Smooth muscle cell (in vitro differentiated cells): ENCODE measurements around the gene OPALIN. TPM values are rescaled to one million over a fixed set of nuclear protein-coding genes. Genes with fewer than 3 reads are reported as not detected.

Experiments used
- DNase-seq: peaks from one replicate; lab custom pipeline; 2025; ENCODE audit not compliant: unreplicated experiment; lab: John Stamatoyannopoulos, UW
- H2AFZ ChIP-seq: fragments of 200-600 bp; sonication (generic); 2 replicates; pipeline ENCODE4 v1.6.0; 2016; ENCODE audit warnings: antibody characterized with exemption, low read depth, mild to moderate bottlenecking
- H3F3A ChIP-seq: fragments of 200-600 bp; sonication (generic); 2 replicates; pipeline ENCODE4 v1.6.0; 2017; ENCODE audit warnings: antibody characterized with exemption, low read depth
- H3K27ac ChIP-seq: fragments of 200-600 bp; sonication (generic); 2 replicates; pipeline ENCODE4 v1.5.1; 2016; ENCODE audit warnings: low read depth, mild to moderate bottlenecking
- H3K27me3 ChIP-seq: fragments of 200-600 bp; sonication (generic); 2 replicates; pipeline ENCODE4 v1.6.1; 2016; ENCODE audit warnings: low read depth, mild to moderate bottlenecking
- H3K36me3 ChIP-seq: fragments of 200-600 bp; sonication (generic); 2 replicates; pipeline ENCODE4 v1.5.1; 2016; ENCODE audit warnings: low read depth
- H3K4me1 ChIP-seq: fragments of 200-600 bp; sonication (generic); 2 replicates; pipeline ENCODE4 v1.5.1; 2016; ENCODE audit warnings: low read depth
- H3K4me2 ChIP-seq: fragments of 200-600 bp; sonication (generic); 2 replicates; pipeline ENCODE4 v1.6.0; 2016; ENCODE audit warnings: mild to moderate bottlenecking
- H3K4me3 ChIP-seq: fragments of 200-600 bp; sonication (generic); 2 replicates; pipeline ENCODE4 v1.5.1; 2016; ENCODE audit warnings: mild to moderate bottlenecking
- H3K79me2 ChIP-seq: fragments of 200-600 bp; sonication (generic); 2 replicates; pipeline ENCODE4 v1.6.0; 2016; ENCODE audit warnings: low read depth, mild to moderate bottlenecking
- H3K9ac ChIP-seq: fragments of 200-600 bp; sonication (generic); 2 replicates; pipeline ENCODE4 v1.6.0; 2016; ENCODE audit warnings: low read depth
- H3K9me3 ChIP-seq: fragments of 200-600 bp; sonication (generic); replicated peaks from 2 replicates; pipeline ENCODE4 v1.5.1; 2016; ENCODE audit warnings: low read depth
- H4K20me1 ChIP-seq: fragments of 200-600 bp; sonication (generic); 2 replicates; pipeline ENCODE4 v1.6.0; 2016; ENCODE audit warnings: low read depth
- CTCF ChIP-seq: fragments of 200-600 bp; sonication (generic); IDR thresholded peaks from 2 replicates; pipeline ENCODE4 v1.5.1; 2017; ENCODE audit warnings: borderline replicate concordance, mild to moderate bottlenecking, antibody characterized with exemption; ENCODE audit not compliant: insufficient read depth, poor library complexity, severe bottlenecking
- WGBS: methylation state at CpG from one replicate; pipeline ENCODE4 v1.1.7; 2016; ENCODE audit warnings: low lambda C conversion rate; 5-methylcytosine and 5-hydroxymethylcytosine counted together
- polyA plus RNA-seq: library from polyadenylated mRNA; unstranded; fragments of >200 nt; fragmentation: Nextera tagmentation; extraction: Ambion mirVana; gene quantifications from 2 replicates; pipeline ENCODE4 v1.2.1, GENCODE V29; 2016
- total RNA-seq: library from RNA; depleted of rRNA; stranded (reverse); fragments of >200 nt; gene quantifications from 2 replicates; pipeline ENCODE4 v1.2.3, GENCODE V29; 2014

Gene OPALIN
- total and polyA plus RNA-seq, 2 experiments from 2014 or later: not detected

GRCh38 chr10:96325719-96326373, 33.0 kb downstream of the OPALIN start:
- no peaks in the 10 kb centered on the region for H3F3A ChIP-seq
- TF ChIP-seq CTCF: no peak
- peaks cover 9% of the 10 kb centered on the region for H3K27me3 ChIP-seq
- no peaks in the 10 kb centered on the region for H3K36me3 ChIP-seq
- no peak for DNase-seq
- 85% methylated on average over 4 of the region's 4 CpGs for WGBS
- no peak overlapping the region for H3K27ac ChIP-seq
- no peak overlapping the region for H3K4me2 ChIP-seq
- H4K20me1 ChIP-seq: no peaks in the 10 kb centered on the region
- no peaks in the 10 kb centered on the region for H3K4me1 ChIP-seq
- H3K9me3 ChIP-seq: no peaks in the 10 kb centered on the region
- H3K4me3 ChIP-seq: no peak overlapping the region
- H3K79me2 ChIP-seq: no peaks in the 10 kb centered on the region
- no peak overlapping the region for H2AFZ ChIP-seq
- no peak overlapping the region for H3K9ac ChIP-seq

- H3K9me3 ChIP-seq: no peaks in the 10 kb centered on the region
- H3K9ac ChIP-seq: no peak overlapping the region
- no peak for DNase-seq
- no peak overlapping the region for H3K4me3 ChIP-seq
- no peak overlapping the region for H3K27ac ChIP-seq
- peaks cover 9% of the 10 kb centered on the region for H3K27me3 ChIP-seq
- no peaks in the 10 kb centered on the region for H3K79me2 ChIP-seq
- H3K36me3 ChIP-seq: no peaks in the 10 kb centered on the region
- WGBS: 80% methylated on average over 2 of the region's 2 CpGs
- H4K20me1 ChIP-seq: no peaks in the 10 kb centered on the region
- no peak overlapping the region for H3K4me2 ChIP-seq
- no peaks in the 10 kb centered on the region for H3F3A ChIP-seq
- peaks cover 10% of the 10 kb centered on the region for H3K4me1 ChIP-seq
- no peak overlapping the region for H2AFZ ChIP-seq
- no peak for TF ChIP-seq CTCF
These were observed 34.4 kb downstream of the OPALIN start for GRCh38 chr10:96324447-96324846.

DNA sequence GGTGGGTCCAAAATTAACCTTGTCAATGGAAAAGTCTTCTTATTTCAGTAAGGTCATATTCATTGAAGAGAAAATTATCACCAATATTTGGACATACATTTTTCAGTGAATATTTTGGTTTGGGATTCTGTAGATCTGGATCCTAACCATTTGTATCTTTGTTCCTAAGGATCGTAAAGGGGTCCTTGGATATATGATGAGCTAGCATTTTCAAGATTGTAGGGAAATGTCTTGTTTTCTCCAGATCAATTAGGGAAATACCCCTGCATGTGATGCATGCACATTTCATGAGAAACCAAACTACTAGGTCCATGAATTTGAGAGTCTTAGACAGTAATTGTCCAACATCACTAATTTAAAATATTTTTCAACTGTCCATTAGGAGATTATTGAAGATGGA, 36.5 kb downstream of the OPALIN start:
- H3K27me3 ChIP-seq: peaks cover 9% of the 10 kb centered on the region
- no peaks in the 10 kb centered on the region for H4K20me1 ChIP-seq
- no peaks in the 10 kb centered on the region for H3F3A ChIP-seq
- no peak overlapping the region for H2AFZ ChIP-seq
- no peak overlapping the region for H3K9ac ChIP-seq
- peaks cover 11% of the 10 kb centered on the region for H3K4me1 ChIP-seq
- no peaks in the 10 kb centered on the region for H3K79me2 ChIP-seq
- 93% methylated on average over 1 of the region's 1 CpG for WGBS
- no peak overlapping the region for H3K4me3 ChIP-seq
- no peaks in the 10 kb centered on the region for H3K9me3 ChIP-seq
- H3K27ac ChIP-seq: no peak overlapping the region
- no peaks in the 10 kb centered on the region for H3K36me3 ChIP-seq
- DNase-seq: no peak
- no peak for TF ChIP-seq CTCF
- H3K4me2 ChIP-seq: no peak overlapping the region

DNA sequence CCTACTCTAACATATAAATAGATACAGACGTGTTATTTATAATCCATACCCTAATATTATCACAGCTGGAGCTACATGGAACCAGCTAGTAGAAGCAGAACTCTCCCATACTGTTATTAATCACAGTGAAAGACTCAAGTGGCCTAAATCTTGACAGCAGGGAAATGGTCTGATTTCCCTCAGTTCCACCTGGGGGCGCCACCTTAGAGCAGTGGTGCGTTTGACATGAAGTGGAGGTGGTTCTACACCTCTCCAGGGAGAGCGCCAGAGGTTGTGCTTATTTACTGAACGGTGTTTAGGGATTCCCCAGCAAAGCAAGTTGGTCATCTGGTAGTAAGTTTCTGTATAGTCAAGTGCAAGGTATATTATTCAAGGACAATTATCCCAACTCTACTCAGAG, 37.0 kb downstream of the OPALIN start:
- 70% methylated on average over 5 of the region's 5 CpGs for WGBS
- no peaks in the 10 kb centered on the region for H3K36me3 ChIP-seq
- no peak overlapping the region for H3K4me3 ChIP-seq
- H3K79me2 ChIP-seq: no peaks in the 10 kb centered on the region
- peaks cover 11% of the 10 kb centered on the region for H3K4me1 ChIP-seq
- no peaks in the 10 kb centered on the region for H3K9me3 ChIP-seq
- H3K4me2 ChIP-seq: no peak overlapping the region
- peaks cover 9% of the 10 kb centered on the region for H3K27me3 ChIP-seq
- TF ChIP-seq CTCF: no peak
- H3F3A ChIP-seq: no peaks in the 10 kb centered on the region
- H3K27ac ChIP-seq: no peak overlapping the region
- H2AFZ ChIP-seq: no peak overlapping the region
- no peak overlapping the region for H3K9ac ChIP-seq
- no peaks in the 10 kb centered on the region for H4K20me1 ChIP-seq
- no peak for DNase-seq
